Measurements from ENCODE around the gene KCTD13. TPM values are rescaled to one million over a fixed set of nuclear protein-coding genes. Genes with fewer than 3 reads are reported as not detected.
A peak's percentile ranks its signal among the peaks of the same experiment; 100 is the strongest.

Gene KCTD13
- total RNA-seq, 2 donors from 2014 or later, result 21.5 to 27.5 TPM

- H3K4me3 ChIP-seq (ENCODE audit: low read length), result peak overlapping the region; percentile 86
- Mint-ChIP-seq H3K4me1 (peaks cover 20% of the 10 kb centered on the region), H3K27me3 (ENCODE audit: insufficient read depth) (no peaks in the 10 kb centered on the region), H3K9me3 (no peaks in the 10 kb centered on the region), H3K27ac (peak overlapping the region; percentile 99), H3K4me3 (peak overlapping the region; percentile 78), H3K36me3 (ENCODE audit: low read depth) (peaks cover 5% of the 10 kb centered on the region)
- peaks cover 8% of the 10 kb centered on the region for H3K4me1 ChIP-seq (ENCODE audit: control insufficient read depth, insufficient read depth, low read length)
- H3K9ac ChIP-seq (ENCODE audit: extremely low read depth, low read length, poor library complexity, severe bottlenecking), result peak overlapping the region; percentile 87
- TF ChIP-seq, protein P1, sequence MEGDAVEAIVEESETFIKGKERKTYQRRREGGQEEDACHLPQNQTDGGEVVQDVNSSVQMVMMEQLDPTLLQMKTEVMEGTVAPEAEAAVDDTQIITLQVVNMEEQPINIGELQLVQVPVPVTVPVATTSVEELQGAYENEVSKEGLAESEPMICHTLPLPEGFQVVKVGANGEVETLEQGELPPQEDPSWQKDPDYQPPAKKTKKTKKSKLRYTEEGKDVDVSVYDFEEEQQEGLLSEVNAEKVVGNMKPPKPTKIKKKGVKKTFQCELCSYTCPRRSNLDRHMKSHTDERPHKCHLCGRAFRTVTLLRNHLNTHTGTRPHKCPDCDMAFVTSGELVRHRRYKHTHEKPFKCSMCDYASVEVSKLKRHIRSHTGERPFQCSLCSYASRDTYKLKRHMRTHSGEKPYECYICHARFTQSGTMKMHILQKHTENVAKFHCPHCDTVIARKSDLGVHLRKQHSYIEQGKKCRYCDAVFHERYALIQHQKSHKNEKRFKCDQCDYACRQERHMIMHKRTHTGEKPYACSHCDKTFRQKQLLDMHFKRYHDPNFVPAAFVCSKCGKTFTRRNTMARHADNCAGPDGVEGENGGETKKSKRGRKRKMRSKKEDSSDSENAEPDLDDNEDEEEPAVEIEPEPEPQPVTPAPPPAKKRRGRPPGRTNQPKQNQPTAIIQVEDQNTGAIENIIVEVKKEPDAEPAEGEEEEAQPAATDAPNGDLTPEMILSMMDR (conservative IDR thresholded peaks at IDR 0.05), result no peak
- 16 to 17% methylated on average over 12 of the region's 12 CpGs for WGBS, 2 experiments (ENCODE audit: insufficient coverage in 1 of 2, insufficient read length in 1 of 2)
- peaks cover 11% of the 10 kb centered on the region for H3K36me3 ChIP-seq (ENCODE audit: control insufficient read depth, insufficient read depth, low read length)
- peak; percentile 62 for DNase-seq
- no peaks in the 10 kb centered on the region for H3K27me3 ChIP-seq (ENCODE audit: control insufficient read depth, insufficient read depth, low read length, poor library complexity, severe bottlenecking)
- H3K27ac ChIP-seq (ENCODE audit: low read depth, low read length), result peak overlapping the region; percentile 90
- no peaks in the 10 kb centered on the region for H3K9me3 ChIP-seq (ENCODE audit: control insufficient read depth, low read length)
These were observed 656 bp upstream of the KCTD13 start for GRCh38 chr16:29926711-29927052.

- Histone ChIP-seq H3K4me1 (ENCODE audit: control insufficient read depth, insufficient read depth, low read length) (peaks cover 8% of the 10 kb centered on the region), H3K27me3 (ENCODE audit: control insufficient read depth, insufficient read depth, low read length, poor library complexity, severe bottlenecking) (no peaks in the 10 kb centered on the region), H3K27ac (ENCODE audit: low read depth, low read length) (no peak overlapping the region), H3K9ac (ENCODE audit: extremely low read depth, low read length, poor library complexity, severe bottlenecking) (peak overlapping the region; percentile 60), H3K36me3 (ENCODE audit: control insufficient read depth, insufficient read depth, low read length) (peaks cover 25% of the 10 kb centered on the region), H3K4me3 (ENCODE audit: low read length) (peak overlapping the region; percentile 86), H3K9me3 (ENCODE audit: control insufficient read depth, low read length) (no peaks in the 10 kb centered on the region)
- TF ChIP-seq, protein P1 (conservative IDR thresholded peaks at IDR 0.05), result no peak
- Mint-ChIP-seq H3K27ac (peak overlapping the region; percentile 32), H3K4me1 (peaks cover 20% of the 10 kb centered on the region), H3K4me3 (peak overlapping the region; percentile 78), H3K36me3 (ENCODE audit: low read depth) (peaks cover 15% of the 10 kb centered on the region), H3K27me3 (ENCODE audit: insufficient read depth) (no peaks in the 10 kb centered on the region), H3K9me3 (no peaks in the 10 kb centered on the region)
- 7 to 13% methylated on average over 5 to 9 of the region's 9 CpGs for WGBS, 2 experiments (ENCODE audit: insufficient coverage in 1 of 2, insufficient read length in 1 of 2)
- peak; percentile 52 for DNase-seq
These were observed 795 bp downstream of the KCTD13 start for GRCh38 chr16:29925105-29925756.

DNA sequence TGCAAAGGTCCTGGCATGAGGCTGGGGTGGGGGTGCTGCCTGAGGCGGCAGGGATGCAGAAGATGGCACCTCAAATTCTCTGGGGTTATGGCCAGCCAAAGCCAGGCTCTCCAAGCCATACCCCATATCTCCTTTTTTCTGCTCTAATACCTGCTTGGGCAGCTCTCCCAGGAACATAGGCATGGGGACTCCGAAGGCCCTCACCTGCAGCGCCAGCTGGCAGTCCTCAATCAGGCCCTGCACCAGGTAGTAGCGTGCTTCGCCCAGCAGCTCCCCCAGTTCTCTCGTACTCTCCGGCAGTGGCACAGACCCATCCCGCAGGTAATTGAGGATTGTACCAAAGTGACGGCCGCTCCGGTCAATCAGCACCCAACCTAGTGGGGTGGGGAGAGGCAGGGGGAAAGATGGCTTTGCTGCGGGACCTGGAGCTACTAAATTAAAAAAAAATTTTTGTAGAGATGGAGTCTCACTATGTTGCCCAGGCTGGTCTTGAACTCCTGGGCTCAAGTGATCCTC is 3.0 kb downstream of the KCTD13 start:
- Histone ChIP-seq H3K27ac (ENCODE audit: low read depth, low read length) (no peak overlapping the region), H3K9ac (ENCODE audit: extremely low read depth, low read length, poor library complexity, severe bottlenecking) (no peak overlapping the region), H3K4me3 (ENCODE audit: low read length) (no peak overlapping the region), H3K9me3 (ENCODE audit: control insufficient read depth, low read length) (no peaks in the 10 kb centered on the region), H3K36me3 (ENCODE audit: control insufficient read depth, insufficient read depth, low read length) (peaks cover 41% of the 10 kb centered on the region), H3K27me3 (ENCODE audit: control insufficient read depth, insufficient read depth, low read length, poor library complexity, severe bottlenecking) (no peaks in the 10 kb centered on the region), H3K4me1 (ENCODE audit: control insufficient read depth, insufficient read depth, low read length) (peaks cover 8% of the 10 kb centered on the region)
- no peak overlapping the region for H3K4me3 Mint-ChIP-seq
- TF ChIP-seq, protein P1 (conservative IDR thresholded peaks at IDR 0.05), result no peak
- no peaks in the 10 kb centered on the region for H3K9me3 Mint-ChIP-seq
- peaks cover 19% of the 10 kb centered on the region for H3K4me1 Mint-ChIP-seq
- H3K27me3 Mint-ChIP-seq (ENCODE audit: insufficient read depth), result no peaks in the 10 kb centered on the region
- peaks cover 23% of the 10 kb centered on the region for H3K36me3 Mint-ChIP-seq (ENCODE audit: low read depth)
- DNase-seq, result no peak
- 95 to 98% methylated on average over 9 to 12 of the region's 12 CpGs for WGBS, 2 experiments (ENCODE audit: insufficient coverage in 1 of 2, insufficient read length in 1 of 2)
- no peak overlapping the region for H3K27ac Mint-ChIP-seq
